ENCODE results near the gene SSBP2.
A peak's percentile ranks its signal among the peaks of the same experiment; 100 is the strongest.
"Not testable (repeated sequence)": the region's sequence is repeated elsewhere in the genome, so short reads cannot be mapped to it uniquely, and the experiment has no call there.

The SSBP2 gene

GRCh38 chr5:81524015-81524414 is 226.9 kb downstream of the SSBP2 start:
- DNase-seq (ENCODE audit: low spot score): no peak

- no peak for DNase-seq (ENCODE audit: low spot score)
These were observed 228.3 kb downstream of the SSBP2 start for GRCh38 chr5:81522571-81522970.

GRCh38 chr5:81520769-81521168 is 230.1 kb downstream of the SSBP2 start:
- no peak for DNase-seq (ENCODE audit: low spot score)

- DNase-seq (ENCODE audit: low spot score): no peak
These were observed 231.5 kb downstream of the SSBP2 start for GRCh38 chr5:81519217-81519905.

- no peak for DNase-seq (ENCODE audit: low spot score)
These were observed 233.4 kb downstream of the SSBP2 start for GRCh38 chr5:81517462-81517861.

- no peak for DNase-seq (ENCODE audit: low spot score)
These were observed 234.8 kb downstream of the SSBP2 start for GRCh38 chr5:81516091-81516490.

- no peak for DNase-seq (ENCODE audit: low spot score)
These were observed 236.9 kb downstream of the SSBP2 start for GRCh38 chr5:81513982-81514381.

- DNase-seq (ENCODE audit: low spot score): no peak
These were observed 237.4 kb downstream of the SSBP2 start for GRCh38 chr5:81513473-81513872.

GRCh38 chr5:81506900-81507588 is 243.9 kb downstream of the SSBP2 start:
- peak; percentile 73 for DNase-seq (ENCODE audit: low spot score)

GRCh38 chr5:81506378-81506777 is 244.5 kb downstream of the SSBP2 start:
- no peak for DNase-seq (ENCODE audit: low spot score)

GRCh38 chr5:81505672-81506071 is 245.2 kb downstream of the SSBP2 start:
- DNase-seq (ENCODE audit: low spot score): no peak

GRCh38 chr5:81503602-81504001 is 247.3 kb downstream of the SSBP2 start:
- not testable (repeated sequence) for DNase-seq (ENCODE audit: low spot score)

- no peak for DNase-seq (ENCODE audit: low spot score)
These were observed 255.6 kb downstream of the SSBP2 start for GRCh38 chr5:81495286-81495685.

- DNase-seq (ENCODE audit: low spot score): no peak
These were observed 262.0 kb downstream of the SSBP2 start for GRCh38 chr5:81488862-81489261.

- DNase-seq (ENCODE audit: low spot score): no peak
These were observed 264.2 kb downstream of the SSBP2 start for GRCh38 chr5:81486711-81487110.

- DNase-seq (ENCODE audit: low spot score): no peak
These were observed 268.3 kb downstream of the SSBP2 start for GRCh38 chr5:81482595-81482994.

GRCh38 chr5:81473395-81473794 is 277.5 kb downstream of the SSBP2 start:
- DNase-seq (ENCODE audit: low spot score): not testable (repeated sequence)

GRCh38 chr5:81469676-81470075 is 281.2 kb downstream of the SSBP2 start:
- no peak for DNase-seq (ENCODE audit: low spot score)

GRCh38 chr5:81450940-81451339 is 300.0 kb downstream of the SSBP2 start:
- no peak for DNase-seq (ENCODE audit: low spot score)

GRCh38 chr5:81435023-81435422 is 315.9 kb downstream of the SSBP2 start:
- no peak for DNase-seq (ENCODE audit: low spot score)

GRCh38 chr5:81429985-81430384 is 320.9 kb downstream of the SSBP2 start:
- DNase-seq (ENCODE audit: low spot score): no peak

- no peak for DNase-seq (ENCODE audit: low spot score)
These were observed 321.5 kb downstream of the SSBP2 start for GRCh38 chr5:81429363-81429762.

GRCh38 chr5:81428861-81429260 is 322.0 kb downstream of the SSBP2 start:
- DNase-seq (ENCODE audit: low spot score): peak; percentile 23

- no peak for DNase-seq (ENCODE audit: low spot score)
These were observed 322.5 kb downstream of the SSBP2 start for GRCh38 chr5:81428446-81428845.

Measured in AG08396 (cell line).